Daoy (cell line): ENCODE results near the gene FERMT3. TPM values are rescaled to one million over a fixed set of nuclear protein-coding genes. Genes with fewer than 3 reads are reported as not detected.
A peak's percentile ranks its signal among the peaks of the same experiment; 100 is the strongest.

ENCODE experiments used
- DNase-seq: peaks from one replicate; pipeline ENCODE4 v3.0.0-alpha.2; 2015; ENCODE audit warnings: low read depth
- total RNA-seq: library from RNA; depleted of rRNA; stranded (reverse); fragments of >200 nt; shearing (Covaris generic); gene quantifications from 2 replicates; pipeline ENCODE4 v1.2.3, GENCODE V29; 2014

The FERMT3 gene
- total RNA-seq, 1 experiment from 2014 or later: 5.7 TPM

GRCh38 chr11:64185693-64186491 is 20.6 kb upstream of the FERMT3 start, which contains the start of gene STIP1:
Gene STIP1, plus strand, starts transcription at chr11:64186171. Its CDS starts 91 bp downstream, at chr11:64186262.
- peak; percentile 99 for DNase-seq

- no peak for DNase-seq
Measured at GRCh38 chr11:64186492-64187165, 19.9 kb upstream of the FERMT3 start.

- no peak for DNase-seq
Measured at GRCh38 chr11:64192434-64192833, 14.1 kb upstream of the FERMT3 start.

- no peak for DNase-seq
Measured at GRCh38 chr11:64196626-64197025, 9.9 kb upstream of the FERMT3 start.

GRCh38 chr11:64198511-64198910 is 8.0 kb upstream of the FERMT3 start:
- DNase-seq: no peak

GRCh38 chr11:64201543-64201942 is 5.0 kb upstream of the FERMT3 start:
- no peak for DNase-seq

GRCh38 chr11:64202992-64203391 is 3.5 kb upstream of the FERMT3 start:
- no peak for DNase-seq

- DNase-seq: no peak
Measured at GRCh38 chr11:64203421-64204079, 3.0 kb upstream of the FERMT3 start.

GRCh38 chr11:64204080-64204440 is 2.5 kb upstream of the FERMT3 start:
- no peak for DNase-seq

- peak; percentile 95 for DNase-seq
Measured at GRCh38 chr11:64204464-64204989, 2.0 kb upstream of the FERMT3 start.

- peak; percentile 81 for DNase-seq
Measured at GRCh38 chr11:64207256-64208085, 950 bp downstream of the FERMT3 start.

GRCh38 chr11:64208086-64208795 is 1.7 kb downstream of the FERMT3 start:
- no peak for DNase-seq

GRCh38 chr11:64208796-64209562 is 2.5 kb downstream of the FERMT3 start:
- no peak for DNase-seq

- no peak for DNase-seq
Measured at GRCh38 chr11:64209563-64209843, 3.0 kb downstream of the FERMT3 start.

GRCh38 chr11:64210301-64211020 is 3.9 kb downstream of the FERMT3 start:
- no peak for DNase-seq

GRCh38 chr11:64211181-64211872 is 4.8 kb downstream of the FERMT3 start:
- no peak for DNase-seq

- no peak for DNase-seq
Measured at GRCh38 chr11:64216879-64217278, 10.4 kb downstream of the FERMT3 start.

- no peak for DNase-seq
Measured at GRCh38 chr11:64218628-64219353, 12.3 kb downstream of the FERMT3 start.

GRCh38 chr11:64219354-64219684 is 12.8 kb downstream of the FERMT3 start:
- no peak for DNase-seq
